ENCODE measurements around the gene ELMO1. TPM values are rescaled to one million over a fixed set of nuclear protein-coding genes. Genes with fewer than 3 reads are reported as not detected.

ELMO1 gene
- polyA plus RNA-seq, 3 donors: 11.1 to 11.8 (median 11.4) TPM

- no peak for DNase-seq
These were observed 166.6 kb downstream of the ELMO1 start for GRCh38 chr7:37282093-37282444.

- no peak for DNase-seq
These were observed 167.1 kb downstream of the ELMO1 start for GRCh38 chr7:37281368-37282092.

GRCh38 chr7:37277513-37277912 is 171.2 kb downstream of the ELMO1 start:
- DNase-seq: no peak

GRCh38 chr7:37275078-37275710 is 173.5 kb downstream of the ELMO1 start:
- no peak for DNase-seq

GRCh38 chr7:37273891-37274290 is 174.8 kb downstream of the ELMO1 start:
- DNase-seq: no peak

- DNase-seq: no peak
These were observed 178.8 kb downstream of the ELMO1 start for GRCh38 chr7:37269711-37270508.

GRCh38 chr7:37267251-37267650 is 181.4 kb downstream of the ELMO1 start:
- DNase-seq: no peak

- DNase-seq: no peak
These were observed 182.8 kb downstream of the ELMO1 start for GRCh38 chr7:37265876-37266275.

GRCh38 chr7:37265006-37265405 is 183.7 kb downstream of the ELMO1 start:
- DNase-seq: no peak

GRCh38 chr7:37262181-37262580 is 186.5 kb downstream of the ELMO1 start:
- no peak for DNase-seq

- DNase-seq: no peak
These were observed 189.3 kb downstream of the ELMO1 start for GRCh38 chr7:37259319-37259821.

- no peak for DNase-seq
These were observed 192.0 kb downstream of the ELMO1 start for GRCh38 chr7:37256631-37257030.

GRCh38 chr7:37255327-37255944 is 193.2 kb downstream of the ELMO1 start:
- DNase-seq: no peak

GRCh38 chr7:37251222-37251621 is 197.4 kb downstream of the ELMO1 start:
- DNase-seq: no peak

- no peak for DNase-seq
These were observed 199.4 kb downstream of the ELMO1 start for GRCh38 chr7:37249240-37249639.

- peak; percentile 23 for DNase-seq
These were observed 200.2 kb downstream of the ELMO1 start for GRCh38 chr7:37248396-37248861.

- peak; percentile 21 for DNase-seq
These were observed 200.8 kb downstream of the ELMO1 start for GRCh38 chr7:37247861-37248260.

GRCh38 chr7:37245590-37245989 is 203.1 kb downstream of the ELMO1 start:
- no peak for DNase-seq

- DNase-seq: no peak
These were observed 211.8 kb downstream of the ELMO1 start for GRCh38 chr7:37236906-37237305.

- DNase-seq: no peak
These were observed 212.9 kb downstream of the ELMO1 start for GRCh38 chr7:37235813-37236212.

- DNase-seq: no peak
These were observed 213.7 kb downstream of the ELMO1 start for GRCh38 chr7:37234928-37235327.

- DNase-seq: no peak
These were observed 214.3 kb downstream of the ELMO1 start for GRCh38 chr7:37234334-37234733.

Measured in renal pelvis (tissue), 4 donors.